Stimulated activated naive B cell treated with anti-CD40 and anti-IgM and Interleukin-4, amounts not matched to agents 10 μg/mL and 1 μg/mL and 100 μg/mL, for 72 hours (primary cell): ENCODE data around the gene ERCC6L2.

Experiments used
- ATAC-seq, 2 donors: fragments of 150-1000 bp; cut with Tn5 transposase; replicated peaks; 2 replicates each; pipeline ENCODE4 v1.10.0; 2021; ENCODE audit warnings: moderate library complexity in 1 of 2
- DNase-seq: peaks from one replicate; pipeline ENCODE4 v3.0.0; 2021
- H3K27ac Mint-ChIP-seq: one replicate; pipeline ENCODE4 v1.8.0; 2022; ENCODE audit warnings: mild to moderate bottlenecking, mixed read lengths
- H3K27me3 Mint-ChIP-seq, 2 donors: one replicate each; pipeline ENCODE4 v1.8.0; 2022; ENCODE audit warnings: mixed read lengths in 2 of 2
- H3K36me3 Mint-ChIP-seq, 2 donors: one replicate each; pipeline ENCODE4 v1.8.0; 2022; ENCODE audit warnings: mixed read lengths in 2 of 2, mild to moderate bottlenecking in 1 of 2
- H3K4me1 Mint-ChIP-seq, 2 donors: one replicate each; pipeline ENCODE4 v1.8.0; 2022; ENCODE audit warnings: mixed read lengths in 2 of 2, mild to moderate bottlenecking in 1 of 2
- H3K4me3 Mint-ChIP-seq, 2 donors: one replicate each; pipeline ENCODE4 v1.8.0; 2022; ENCODE audit warnings: mild to moderate bottlenecking in 2 of 2, mixed read lengths in 2 of 2, moderate library complexity in 1 of 2
- H3K9me3 Mint-ChIP-seq, 2 donors: one replicate each; pipeline ENCODE4 v1.8.0; 2022; ENCODE audit warnings: mixed read lengths in 2 of 2, mild to moderate bottlenecking in 1 of 2

Gene ERCC6L2

DNA sequence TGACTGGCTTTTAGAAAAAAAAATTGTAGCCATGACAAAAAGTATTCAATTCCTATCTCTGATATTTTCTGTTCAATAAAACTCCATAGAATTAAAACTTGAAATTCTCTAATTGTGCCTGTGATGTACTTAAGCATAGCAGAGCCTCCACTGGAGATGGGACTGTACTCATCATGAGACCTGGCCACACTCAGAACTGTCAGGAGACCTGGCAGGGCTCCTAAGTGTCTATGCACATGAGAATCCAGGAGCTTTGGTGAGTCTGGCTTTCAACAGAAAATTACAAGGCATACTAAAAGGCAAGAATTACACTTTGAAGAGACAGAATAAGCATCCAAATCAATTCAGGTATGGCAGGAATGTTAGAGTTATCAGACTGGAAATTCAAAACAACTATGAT lies 26.7 kb upstream of the ERCC6L2 start:
- DNase-seq = no peak
- Mint-ChIP-seq H3K36me3 (peaks cover 22 to 35% of the 10 kb centered on the region in 2 donors), H3K27ac (no peak overlapping the region), H3K27me3 (no peaks in the 10 kb centered on the region), H3K4me3 (no peak overlapping the region), H3K9me3 (peaks cover 4 to 8% of the 10 kb centered on the region in 2 donors), H3K4me1 (peaks cover 16 to 36% of the 10 kb centered on the region in 2 donors)
- no peak for ATAC-seq

DNA sequence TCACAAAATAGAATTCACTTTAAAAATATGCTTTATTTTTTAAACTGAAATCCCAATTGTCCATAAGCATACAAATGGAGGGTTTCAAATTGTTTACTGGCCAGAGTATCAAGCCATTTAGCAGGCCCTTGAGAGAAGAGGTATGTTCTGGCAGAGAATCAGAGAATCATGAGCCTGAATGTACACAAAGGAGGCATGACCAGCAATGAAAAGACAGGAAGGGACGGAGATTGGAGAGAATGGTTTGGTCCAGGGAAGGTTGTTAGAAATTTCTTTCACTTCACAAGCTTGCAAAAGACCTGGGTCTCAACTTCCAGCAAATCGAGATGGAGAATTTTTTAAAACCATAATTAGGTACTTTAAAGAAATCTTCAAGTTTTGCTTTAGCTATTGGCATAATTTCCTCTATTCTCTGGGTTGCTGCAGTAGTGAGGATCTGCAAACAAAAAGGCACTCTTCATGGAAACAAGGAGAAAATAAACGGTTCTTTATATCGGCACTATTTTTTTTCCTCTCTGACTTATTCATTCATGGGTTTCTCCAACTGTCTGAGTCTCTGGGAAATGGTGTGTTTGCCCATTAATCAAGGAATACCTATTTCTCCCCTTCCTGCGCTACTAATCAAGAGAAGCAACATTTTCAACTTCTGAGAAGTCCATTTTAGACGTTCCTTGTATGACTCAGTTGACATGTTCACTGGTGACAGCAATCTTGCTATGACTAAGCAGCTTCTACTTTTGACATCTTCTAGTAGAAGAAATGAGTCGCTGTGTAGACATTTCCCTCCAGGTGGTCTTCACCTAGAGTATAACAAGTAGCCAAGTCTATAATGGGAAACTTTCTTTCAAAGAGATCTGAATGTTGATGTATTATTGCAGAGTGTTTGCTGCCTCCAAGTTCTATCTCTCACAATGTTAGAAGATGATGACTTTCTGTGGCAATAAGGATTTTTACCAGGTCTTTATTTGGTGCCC lies 23.1 kb upstream of the ERCC6L2 start:
- H3K4me1 Mint-ChIP-seq = peaks cover 28 to 52% of the 10 kb centered on the region in 2 donors
- peaks cover 4 to 8% of the 10 kb centered on the region in 2 donors for H3K9me3 Mint-ChIP-seq
- no peaks in the 10 kb centered on the region for H3K27me3 Mint-ChIP-seq
- peak; percentile 98 to 99 for ATAC-seq
- DNase-seq = peak; percentile 41
- H3K36me3 Mint-ChIP-seq = peaks cover 22 to 45% of the 10 kb centered on the region in 2 donors
- H3K4me3 Mint-ChIP-seq = peak overlapping the region; percentile 49 to 50
- peak overlapping the region; percentile 74 for H3K27ac Mint-ChIP-seq

DNA sequence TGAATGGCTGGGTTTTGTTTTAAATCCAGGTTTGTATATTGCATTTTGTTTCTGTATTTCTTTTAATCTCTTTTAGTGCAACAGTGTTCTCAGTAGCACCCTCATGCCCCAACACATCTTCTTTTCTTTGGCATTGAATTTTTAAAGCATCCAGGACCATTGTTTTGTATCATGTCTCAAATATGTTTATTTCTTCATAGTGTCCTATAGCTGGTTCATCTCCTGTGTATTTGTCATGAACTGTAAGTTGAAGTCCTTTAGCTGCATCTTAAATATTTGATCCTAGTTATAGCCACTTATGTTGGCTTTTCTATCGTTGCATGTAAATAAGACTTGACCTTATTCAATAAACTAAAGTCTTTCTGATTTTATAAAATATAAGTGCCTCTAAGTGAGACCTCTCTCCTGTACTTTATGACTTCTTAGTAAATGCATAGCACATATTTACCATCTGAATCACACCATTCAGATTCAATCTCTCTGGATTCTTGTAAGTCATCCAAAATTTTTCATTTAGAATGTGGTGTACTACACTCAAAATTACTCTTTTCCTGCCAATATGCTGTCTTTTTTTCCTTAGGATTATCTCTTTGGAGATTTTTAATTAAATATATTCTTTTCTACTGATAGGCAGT lies 21.0 kb upstream of the ERCC6L2 start:
- no peak for DNase-seq
- ATAC-seq = no peak

DNA sequence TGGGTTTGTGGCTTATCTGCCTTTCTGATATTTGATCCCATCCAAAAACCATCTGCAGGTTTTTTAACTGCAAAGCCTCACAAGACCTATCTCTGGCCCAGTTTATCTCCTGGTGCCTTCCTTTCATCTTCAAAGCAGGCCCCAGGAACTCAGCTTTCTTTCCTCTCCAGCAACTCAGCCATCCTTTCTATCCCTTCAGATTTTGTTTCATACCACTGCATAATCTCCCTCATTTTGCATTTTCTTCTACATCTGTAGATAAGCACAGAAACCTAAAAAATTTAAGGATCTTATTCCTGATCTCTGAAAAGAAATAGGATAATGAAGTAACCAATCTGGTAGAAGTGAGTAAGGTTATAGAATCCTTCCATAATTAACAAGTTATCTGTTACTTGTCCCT lies 19.5 kb upstream of the ERCC6L2 start:
- no peak overlapping the region for H3K27ac Mint-ChIP-seq
- peaks cover 4 to 25% of the 10 kb centered on the region in 2 donors for H3K36me3 Mint-ChIP-seq
- no peaks in the 10 kb centered on the region for H3K27me3 Mint-ChIP-seq
- H3K9me3 Mint-ChIP-seq = peaks cover 3 to 4% of the 10 kb centered on the region in 2 donors
- ATAC-seq (no peak), DNase-seq (no peak)
- peak overlapping the region in 1 of 2 donors; percentile 5 for H3K4me3 Mint-ChIP-seq
- H3K4me1 Mint-ChIP-seq = peaks cover 38 to 68% of the 10 kb centered on the region in 2 donors

More for the DNA sequence above, 21.0 kb upstream of the ERCC6L2 start:
- peak overlapping the region in 1 of 2 donors; percentile 44 for H3K4me3 Mint-ChIP-seq
- peaks cover 8 to 31% of the 10 kb centered on the region in 2 donors for H3K36me3 Mint-ChIP-seq
- no peak overlapping the region for H3K27ac Mint-ChIP-seq
- peaks cover 4 to 5% of the 10 kb centered on the region in 2 donors for H3K9me3 Mint-ChIP-seq
- peaks cover 37 to 67% of the 10 kb centered on the region in 2 donors for H3K4me1 Mint-ChIP-seq
- no peaks in the 10 kb centered on the region for H3K27me3 Mint-ChIP-seq

DNA sequence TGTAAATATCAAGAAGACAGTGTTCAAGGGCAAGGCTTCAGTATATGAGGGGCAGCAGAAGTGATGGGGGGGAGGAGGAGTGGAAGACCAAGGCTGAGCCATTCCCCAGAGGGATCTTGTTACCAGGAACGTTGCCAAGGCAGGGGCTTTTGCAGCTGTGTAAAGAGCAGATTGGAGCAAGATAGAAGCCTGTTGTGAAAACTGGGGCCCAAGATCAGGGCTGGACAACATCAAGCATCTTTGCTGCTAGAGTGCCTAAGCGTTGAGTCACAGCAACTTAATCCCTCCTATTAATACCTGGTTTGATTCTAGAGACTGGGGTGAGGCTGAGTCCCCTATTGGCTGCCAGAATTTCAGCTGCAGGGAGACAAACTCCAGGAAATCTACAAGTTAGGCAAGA lies 18.4 kb upstream of the ERCC6L2 start:
- ATAC-seq (no peak), DNase-seq (no peak)
- Mint-ChIP-seq H3K9me3 (peaks cover 4 to 7% of the 10 kb centered on the region in 2 donors), H3K4me1 (peaks cover 32 to 57% of the 10 kb centered on the region in 2 donors), H3K27me3 (no peaks in the 10 kb centered on the region), H3K27ac (peak overlapping the region; percentile 33), H3K36me3 (peaks cover 6 to 29% of the 10 kb centered on the region in 2 donors), H3K4me3 (peak overlapping the region in 1 of 2 donors; percentile 60)

DNA sequence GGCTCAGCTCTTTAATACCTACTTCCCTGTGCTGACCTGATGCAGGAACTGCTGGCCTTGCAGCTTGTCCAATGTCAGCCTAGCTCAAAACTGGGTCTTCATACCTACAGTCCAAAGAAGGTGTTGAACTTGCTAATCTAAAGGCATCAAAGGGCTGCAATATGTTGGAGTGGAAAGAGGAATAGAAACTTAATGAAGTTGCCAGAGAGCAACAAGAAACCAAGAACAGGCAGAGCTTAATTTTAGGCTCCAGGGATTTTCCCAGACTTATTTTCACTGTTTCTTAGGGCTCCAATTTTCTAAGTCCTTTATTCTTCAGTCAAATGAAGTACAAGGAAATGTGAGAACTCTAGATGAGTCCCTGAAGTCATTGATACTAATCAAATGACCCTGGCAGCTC lies 17.6 kb upstream of the ERCC6L2 start:
- no peak for DNase-seq
- no peaks in the 10 kb centered on the region for H3K27me3 Mint-ChIP-seq
- H3K9me3 Mint-ChIP-seq = peaks cover 8 to 11% of the 10 kb centered on the region in 2 donors
- peak overlapping the region; percentile 46 to 68 for H3K4me3 Mint-ChIP-seq
- peak overlapping the region; percentile 88 for H3K27ac Mint-ChIP-seq
- H3K36me3 Mint-ChIP-seq = peaks cover 9 to 33% of the 10 kb centered on the region in 2 donors
- H3K4me1 Mint-ChIP-seq = peaks cover 28 to 49% of the 10 kb centered on the region in 2 donors
- peak; percentile 89 to 92 for ATAC-seq

DNA sequence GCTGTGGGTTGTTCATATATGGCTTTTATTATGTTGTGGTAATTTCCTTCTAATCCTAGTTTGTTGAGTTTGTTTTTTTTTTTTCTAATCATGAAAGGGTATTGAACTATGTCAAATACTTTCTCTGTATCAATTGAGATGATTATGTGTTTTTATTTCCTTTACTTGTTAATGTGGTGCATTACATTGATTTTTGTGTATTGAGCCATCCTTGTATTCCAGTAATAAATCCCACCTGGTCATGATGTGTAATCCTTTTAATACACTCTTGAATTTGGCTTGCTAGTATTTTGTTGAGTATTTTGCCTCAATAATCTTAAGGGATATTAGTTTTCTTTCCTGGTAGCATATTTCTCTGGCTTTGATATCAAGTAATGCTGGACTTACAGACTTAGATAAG lies 13.1 kb upstream of the ERCC6L2 start:
- H3K4me3 Mint-ChIP-seq = no peak overlapping the region
- peaks cover 14 to 16% of the 10 kb centered on the region in 2 donors for H3K9me3 Mint-ChIP-seq
- no peaks in the 10 kb centered on the region for H3K27me3 Mint-ChIP-seq
- H3K36me3 Mint-ChIP-seq = peaks cover 16 to 34% of the 10 kb centered on the region in 2 donors
- H3K4me1 Mint-ChIP-seq = peaks cover 16 to 26% of the 10 kb centered on the region in 2 donors
- no peak for ATAC-seq
- H3K27ac Mint-ChIP-seq = no peak overlapping the region
- no peak for DNase-seq

DNA sequence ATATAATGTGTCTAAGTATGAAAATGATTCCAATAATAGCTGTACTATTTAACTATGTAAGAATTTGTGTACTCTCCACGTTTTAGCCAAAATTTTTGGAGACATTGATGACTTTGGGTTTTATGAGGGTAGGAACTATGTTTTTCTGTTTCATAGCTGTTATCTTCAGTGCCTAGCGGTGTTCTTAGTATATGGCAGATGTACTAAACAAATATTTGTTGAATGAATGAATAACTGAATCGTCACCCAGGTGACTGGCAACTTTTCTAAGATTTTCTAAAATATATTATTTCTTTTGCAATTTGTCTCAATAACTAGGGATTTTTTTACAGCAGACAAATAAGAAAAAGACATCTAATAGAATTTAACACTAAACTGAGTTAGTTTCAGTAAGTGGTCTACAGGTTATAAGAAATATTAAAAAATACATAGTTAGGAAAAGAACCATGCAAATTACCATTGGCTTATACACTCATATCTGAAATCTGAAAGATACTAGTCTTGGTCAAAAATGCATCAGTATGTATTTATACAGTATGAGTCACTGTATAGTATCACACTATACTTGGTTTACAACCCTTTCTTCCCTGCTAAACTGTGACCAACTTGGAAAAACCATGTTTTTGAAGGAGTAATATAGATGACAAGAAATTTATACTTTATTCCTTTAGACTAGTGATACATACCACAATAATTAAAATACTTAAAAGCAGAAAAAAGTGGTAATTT lies 10.5 kb upstream of the ERCC6L2 start:
- no peak for DNase-seq
- Mint-ChIP-seq H3K27ac (no peak overlapping the region), H3K4me3 (no peak overlapping the region), H3K36me3 (peaks cover 23 to 33% of the 10 kb centered on the region in 2 donors), H3K9me3 (peaks cover 16% of the 10 kb centered on the region in 2 donors), H3K4me1 (peaks cover under 1 to 1% of the 10 kb centered on the region in 2 donors), H3K27me3 (no peaks in the 10 kb centered on the region)
- peak; percentile 48 to 81 for ATAC-seq

DNA sequence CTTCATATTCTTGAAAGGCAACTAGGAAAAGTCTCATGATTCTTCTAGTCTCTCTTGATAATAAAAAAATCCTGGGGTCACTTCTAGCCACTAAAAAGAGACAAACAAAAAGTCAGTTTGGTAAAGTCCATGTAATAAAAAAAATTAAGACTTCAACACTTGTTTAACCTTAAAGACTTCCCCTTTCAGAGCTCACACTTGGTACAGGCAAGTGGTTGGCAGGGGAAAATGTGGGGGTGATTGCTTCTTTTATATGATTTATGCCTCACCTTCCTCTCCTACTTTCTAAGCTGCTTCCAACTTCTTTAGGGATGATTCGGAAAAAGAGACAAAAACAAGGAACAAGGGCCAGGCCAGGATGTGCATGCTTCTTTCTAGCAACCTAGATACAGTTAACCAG lies 5.1 kb upstream of the ERCC6L2 start:
- H3K4me3 Mint-ChIP-seq = no peak overlapping the region
- ATAC-seq (no peak), DNase-seq (no peak)
- peaks cover 30 to 51% of the 10 kb centered on the region in 2 donors for H3K36me3 Mint-ChIP-seq
- no peak overlapping the region for H3K27ac Mint-ChIP-seq
- peaks cover 0 to 2% of the 10 kb centered on the region in 2 donors for H3K9me3 Mint-ChIP-seq
- H3K4me1 Mint-ChIP-seq = peaks cover 16 to 24% of the 10 kb centered on the region in 2 donors
- H3K27me3 Mint-ChIP-seq = no peaks in the 10 kb centered on the region

DNA sequence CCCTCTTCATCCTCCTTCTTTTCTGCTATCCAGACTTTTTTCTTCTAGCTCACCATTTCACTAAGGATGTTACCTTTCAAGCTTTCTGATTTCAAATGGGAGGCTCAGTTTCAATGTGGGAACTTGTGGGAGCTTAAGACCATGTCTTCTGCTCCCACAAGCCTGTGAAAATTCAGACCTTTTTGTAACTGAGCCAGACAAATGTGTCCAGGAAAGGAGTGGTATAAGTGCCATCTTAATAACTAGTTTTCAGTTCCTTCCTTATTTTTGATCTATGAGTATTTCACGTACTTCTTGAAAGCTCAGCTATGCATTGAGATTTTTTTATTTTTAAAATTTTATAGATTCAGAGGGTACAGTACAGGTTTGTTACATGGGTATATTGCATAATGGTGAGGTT lies 4.6 kb upstream of the ERCC6L2 start:
- no peak overlapping the region for H3K4me3 Mint-ChIP-seq
- H3K36me3 Mint-ChIP-seq = peaks cover 32 to 55% of the 10 kb centered on the region in 2 donors
- ATAC-seq (no peak), DNase-seq (no peak)
- H3K27me3 Mint-ChIP-seq = no peaks in the 10 kb centered on the region
- peak overlapping the region; percentile 25 for H3K27ac Mint-ChIP-seq
- peaks cover 0 to 2% of the 10 kb centered on the region in 2 donors for H3K9me3 Mint-ChIP-seq
- H3K4me1 Mint-ChIP-seq = peaks cover 16 to 24% of the 10 kb centered on the region in 2 donors

DNA sequence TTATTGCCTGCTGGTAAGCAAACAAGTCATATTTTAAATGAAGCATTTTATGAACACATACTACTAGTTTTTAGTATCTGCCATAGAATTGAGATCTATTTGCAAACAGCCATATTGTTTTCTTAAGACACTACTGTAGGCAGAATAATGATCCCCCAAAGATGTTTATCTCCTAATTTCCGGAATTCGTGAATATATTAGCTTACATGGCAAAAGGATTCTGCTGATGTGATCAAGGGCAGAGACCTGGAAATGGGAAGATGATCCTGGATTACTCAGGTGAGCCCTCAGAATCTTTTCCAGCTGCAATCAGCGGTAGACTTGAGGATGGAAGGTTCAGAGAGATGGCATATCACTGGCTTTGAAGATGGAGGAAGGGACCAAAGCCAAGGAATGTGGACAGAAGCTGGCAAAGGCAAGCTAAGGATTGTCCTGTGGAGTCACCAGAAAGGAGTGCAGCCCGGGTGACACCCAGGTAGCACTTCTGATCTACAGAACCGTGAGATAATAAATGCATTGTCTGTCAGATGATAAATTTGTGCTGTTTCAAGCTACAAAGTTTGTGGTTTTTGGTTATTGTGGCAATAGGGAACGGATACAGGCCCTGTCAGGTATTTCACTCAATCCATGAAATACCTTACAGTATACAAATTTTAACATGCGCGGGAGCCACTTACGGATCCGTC lies 1.0 kb upstream of the ERCC6L2 start:
- Mint-ChIP-seq H3K4me1 (peaks cover 20 to 24% of the 10 kb centered on the region in 2 donors), H3K27ac (no peak overlapping the region), H3K36me3 (peaks cover 34 to 56% of the 10 kb centered on the region in 2 donors), H3K27me3 (no peaks in the 10 kb centered on the region), H3K4me3 (no peak overlapping the region), H3K9me3 (peaks cover 0 to 2% of the 10 kb centered on the region in 2 donors)
- DNase-seq (no peak), ATAC-seq (no peak)

DNA sequence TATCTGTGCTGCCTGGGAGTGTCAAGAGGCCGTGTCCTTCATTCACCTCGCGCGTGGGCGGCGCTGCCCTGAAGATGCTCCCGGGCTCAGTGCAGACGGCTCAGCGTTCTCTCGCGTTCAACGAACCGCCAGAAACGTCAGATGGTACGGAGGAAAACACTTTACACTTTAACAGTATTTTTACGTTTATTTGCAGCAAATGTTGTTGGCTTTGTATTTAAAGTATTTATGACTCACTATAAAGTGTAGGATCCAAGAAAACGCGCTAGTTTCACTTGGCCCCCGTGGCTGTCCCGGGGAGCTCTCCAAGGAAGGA lies 544 bp upstream of the ERCC6L2 start:
- Mint-ChIP-seq H3K36me3 (peaks cover 31 to 50% of the 10 kb centered on the region in 2 donors), H3K27ac (no peak overlapping the region), H3K27me3 (no peaks in the 10 kb centered on the region), H3K9me3 (no peaks in the 10 kb centered on the region), H3K4me1 (peaks cover 20 to 23% of the 10 kb centered on the region in 2 donors), H3K4me3 (no peak overlapping the region)
- DNase-seq (peak; percentile 51), ATAC-seq (peak; percentile 43 to 48)

DNA sequence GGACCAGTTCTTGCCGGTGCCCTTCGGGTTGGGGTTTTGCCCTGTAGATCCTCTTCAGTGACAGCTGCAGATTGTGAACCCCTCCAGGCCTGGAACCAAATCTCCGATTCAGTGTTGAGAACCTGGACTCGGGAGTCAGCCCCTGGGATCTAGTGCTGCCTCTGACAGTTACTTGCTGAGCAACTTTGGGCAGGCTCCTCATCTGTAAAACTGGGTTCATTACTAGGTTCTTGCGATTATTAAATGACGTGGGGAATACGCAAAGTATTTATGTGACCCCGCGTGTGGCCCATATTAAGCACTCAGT lies 600 bp downstream of the ERCC6L2 start:
- peaks cover 12% of the 10 kb centered on the region in 2 donors for H3K4me1 Mint-ChIP-seq
- H3K27ac Mint-ChIP-seq = no peak overlapping the region
- H3K4me3 Mint-ChIP-seq = no peak overlapping the region
- H3K27me3 Mint-ChIP-seq = no peaks in the 10 kb centered on the region
- ATAC-seq (no peak), DNase-seq (no peak)
- H3K9me3 Mint-ChIP-seq = no peaks in the 10 kb centered on the region
- peaks cover 29 to 40% of the 10 kb centered on the region in 2 donors for H3K36me3 Mint-ChIP-seq

DNA sequence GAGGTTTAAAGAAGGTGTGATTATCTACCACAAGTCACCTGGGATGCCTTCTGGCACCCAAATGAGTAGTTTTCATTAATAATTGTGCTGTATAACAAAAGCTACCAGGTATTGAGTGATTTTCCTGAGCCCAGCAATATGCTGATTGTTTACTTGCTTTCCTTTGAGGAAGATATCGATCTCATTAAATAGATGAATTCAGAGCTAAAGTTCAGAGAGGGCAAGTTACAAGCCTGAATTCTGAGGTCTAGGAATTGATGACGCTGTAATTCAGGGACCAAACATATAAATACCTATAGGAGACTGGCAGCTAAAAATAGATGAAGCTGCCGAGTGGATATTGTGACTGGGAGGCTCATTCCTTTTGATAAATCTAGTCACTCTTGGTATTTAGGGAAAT lies 1.1 kb downstream of the ERCC6L2 start:
- H3K36me3 Mint-ChIP-seq = peaks cover 25 to 37% of the 10 kb centered on the region in 2 donors
- no peak overlapping the region for H3K27ac Mint-ChIP-seq
- no peak overlapping the region for H3K4me3 Mint-ChIP-seq
- peaks cover 7 to 10% of the 10 kb centered on the region in 2 donors for H3K4me1 Mint-ChIP-seq
- H3K27me3 Mint-ChIP-seq = no peaks in the 10 kb centered on the region
- no peaks in the 10 kb centered on the region for H3K9me3 Mint-ChIP-seq
- ATAC-seq (no peak), DNase-seq (no peak)
